Duodenal mucosa (tissue), 2 donors: ENCODE results near the gene DPPA5.
A peak's percentile ranks its signal among the peaks of the same experiment; 100 is the strongest.
"Not testable (repeated sequence)": the region's sequence is repeated elsewhere in the genome, so short reads cannot be mapped to it uniquely, and the experiment has no call there.

Experiments used
- H3K27ac ChIP-seq: one replicate; pipeline ENCODE4 v1.7.0; 2013; ENCODE audit warnings: low read depth, low read length
- H3K27me3 ChIP-seq, 2 donors: one replicate each; pipeline ENCODE4 v1.7.0; 2013; ENCODE audit warnings: low read length in 2 of 2, control low read depth in 1 of 2; ENCODE audit not compliant: insufficient read depth in 2 of 2, control insufficient read depth in 1 of 2
- H3K36me3 ChIP-seq, 2 donors: one replicate each; pipeline ENCODE4 v1.7.0; 2013; ENCODE audit warnings: low read length in 2 of 2, control low read depth in 1 of 2; ENCODE audit not compliant: insufficient read depth in 2 of 2, control insufficient read depth in 1 of 2
- H3K4me1 ChIP-seq, 2 donors: one replicate each; pipeline ENCODE4 v1.7.0; 2013; ENCODE audit warnings: low read length in 2 of 2, control low read depth in 1 of 2; ENCODE audit not compliant: insufficient read depth in 2 of 2, control insufficient read depth in 1 of 2
- H3K4me3 ChIP-seq, 2 donors: one replicate each; pipeline ENCODE4 v1.7.0; 2013; ENCODE audit warnings: low read length in 2 of 2, low read depth in 1 of 2
- H3K9ac ChIP-seq, 2 donors: one replicate each; pipeline ENCODE4 v1.7.0; 2013; ENCODE audit warnings: low read length in 2 of 2, low read depth in 1 of 2
- H3K9me3 ChIP-seq, 2 donors: one replicate each; pipeline ENCODE4 v1.7.0; 2013; ENCODE audit warnings: low read length in 2 of 2, control low read depth in 1 of 2; ENCODE audit not compliant: control insufficient read depth in 1 of 2

DPPA5 gene

DNA sequence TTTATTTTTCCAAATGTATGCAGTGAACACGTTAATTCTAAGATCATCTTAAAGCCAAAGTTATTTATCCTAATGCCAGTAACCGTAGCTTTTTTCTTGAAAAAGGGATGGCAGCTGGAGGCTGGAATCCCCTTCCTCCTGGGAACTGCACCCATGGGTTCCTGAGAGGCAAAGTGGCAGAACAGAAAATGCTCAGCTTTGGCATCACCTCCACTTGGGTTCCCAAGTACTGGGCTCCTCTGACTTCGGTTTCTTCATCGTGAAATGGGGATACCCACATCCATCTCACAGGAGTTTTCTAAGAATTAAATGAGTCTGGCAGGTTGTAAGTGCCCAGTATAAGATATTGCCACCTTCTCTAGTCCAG lies 34.3 kb upstream of the DPPA5 start:
- Histone ChIP-seq H3K4me1 (peaks cover 4 to 5% of the 10 kb centered on the region in 2 donors), H3K9me3 (no peaks in the 10 kb centered on the region), H3K27me3 (no peaks in the 10 kb centered on the region), H3K9ac (peak overlapping the region; percentile 70 to 85), H3K27ac (no peak overlapping the region), H3K4me3 (peak overlapping the region; percentile 82 to 86), H3K36me3 (no peaks in the 10 kb centered on the region)

- H3K4me1 ChIP-seq: no peaks in the 10 kb centered on the region
- no peak overlapping the region for H3K27ac ChIP-seq
- H3K4me3 ChIP-seq: no peak overlapping the region
- H3K36me3 ChIP-seq: no peaks in the 10 kb centered on the region
- H3K9me3 ChIP-seq: no peaks in the 10 kb centered on the region
- no peak overlapping the region for H3K9ac ChIP-seq
- H3K27me3 ChIP-seq: no peaks in the 10 kb centered on the region
Observed at GRCh38 chr6:73382462-73383113, 28.5 kb upstream of the DPPA5 start.

DNA sequence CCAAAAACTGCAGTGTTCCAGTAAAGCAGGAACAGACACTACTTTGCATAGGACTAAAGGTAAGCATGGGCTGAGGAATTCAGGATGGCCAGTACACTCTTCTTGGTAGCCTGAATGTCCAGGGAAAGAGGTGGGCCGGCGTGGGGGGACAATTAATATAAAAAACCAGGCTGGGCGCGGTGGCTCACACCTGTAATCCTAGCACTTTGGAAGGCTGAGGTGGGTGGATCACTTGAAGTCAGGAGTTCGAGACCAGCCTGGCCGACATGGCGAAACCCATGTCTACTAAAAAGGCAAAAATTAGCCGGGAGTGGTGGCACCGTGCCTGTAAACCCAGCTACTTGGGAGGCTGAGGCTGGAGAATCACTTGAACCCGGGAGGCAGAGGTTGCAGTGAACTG lies 27.5 kb upstream of the DPPA5 start:
- not testable (repeated sequence) for H3K36me3 ChIP-seq, H3K27ac ChIP-seq, H3K27me3 ChIP-seq, H3K9ac ChIP-seq, H3K4me3 ChIP-seq, H3K4me1 ChIP-seq, H3K9me3 ChIP-seq

GRCh38 chr6:73377225-73377624 lies 23.1 kb upstream of the DPPA5 start:
- no peaks in the 10 kb centered on the region for H3K27me3 ChIP-seq

GRCh38 chr6:73375216-73375615 lies 21.1 kb upstream of the DPPA5 start:
- Histone ChIP-seq H3K9me3 (peaks cover 0 to 9% of the 10 kb centered on the region in 2 donors), H3K27me3 (no peaks in the 10 kb centered on the region), H3K9ac (no peak overlapping the region), H3K27ac (no peak overlapping the region), H3K4me1 (no peaks in the 10 kb centered on the region), H3K36me3 (no peaks in the 10 kb centered on the region), H3K4me3 (no peak overlapping the region)

More at GRCh38 chr6:73377225-73377624, 23.1 kb upstream of the DPPA5 start:
- no peak overlapping the region for H3K9ac ChIP-seq
- H3K27ac ChIP-seq: no peak overlapping the region
- no peaks in the 10 kb centered on the region for H3K4me1 ChIP-seq
- H3K9me3 ChIP-seq: peaks cover 0 to 4% of the 10 kb centered on the region in 2 donors
- no peak overlapping the region for H3K4me3 ChIP-seq
- no peaks in the 10 kb centered on the region for H3K36me3 ChIP-seq

DNA sequence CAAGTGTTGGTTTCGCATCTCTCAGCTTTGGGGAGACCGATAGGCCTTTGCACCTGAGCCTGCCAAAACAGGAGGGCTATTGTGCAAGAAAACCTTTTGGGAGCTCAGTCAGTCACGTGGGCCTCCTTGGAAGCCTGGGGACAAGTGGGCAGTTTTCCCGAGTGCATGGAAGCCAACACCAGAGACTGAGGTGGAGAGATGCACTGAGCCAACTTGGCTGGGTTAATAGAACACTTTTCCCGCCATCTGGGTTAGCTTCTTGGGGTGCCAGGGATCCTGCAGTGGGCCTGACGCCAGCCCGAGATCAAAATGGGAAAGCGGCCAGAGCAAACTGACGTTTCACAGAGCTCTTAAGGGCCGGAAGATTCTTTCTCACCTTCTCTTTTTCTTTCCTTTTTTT lies 18.4 kb upstream of the DPPA5 start:
- Histone ChIP-seq H3K9me3 (peaks cover 0 to 9% of the 10 kb centered on the region in 2 donors), H3K9ac (no peak overlapping the region), H3K27ac (no peak overlapping the region), H3K4me3 (no peak overlapping the region), H3K27me3 (no peaks in the 10 kb centered on the region), H3K36me3 (no peaks in the 10 kb centered on the region), H3K4me1 (no peaks in the 10 kb centered on the region)

GRCh38 chr6:73371984-73372383 lies 17.9 kb upstream of the DPPA5 start:
- H3K9ac ChIP-seq: no peak overlapping the region
- H3K36me3 ChIP-seq: no peaks in the 10 kb centered on the region
- no peak overlapping the region for H3K4me3 ChIP-seq
- no peak overlapping the region for H3K27ac ChIP-seq
- H3K4me1 ChIP-seq: no peaks in the 10 kb centered on the region
- H3K9me3 ChIP-seq: peaks cover 0 to 9% of the 10 kb centered on the region in 2 donors
- no peaks in the 10 kb centered on the region for H3K27me3 ChIP-seq

DNA sequence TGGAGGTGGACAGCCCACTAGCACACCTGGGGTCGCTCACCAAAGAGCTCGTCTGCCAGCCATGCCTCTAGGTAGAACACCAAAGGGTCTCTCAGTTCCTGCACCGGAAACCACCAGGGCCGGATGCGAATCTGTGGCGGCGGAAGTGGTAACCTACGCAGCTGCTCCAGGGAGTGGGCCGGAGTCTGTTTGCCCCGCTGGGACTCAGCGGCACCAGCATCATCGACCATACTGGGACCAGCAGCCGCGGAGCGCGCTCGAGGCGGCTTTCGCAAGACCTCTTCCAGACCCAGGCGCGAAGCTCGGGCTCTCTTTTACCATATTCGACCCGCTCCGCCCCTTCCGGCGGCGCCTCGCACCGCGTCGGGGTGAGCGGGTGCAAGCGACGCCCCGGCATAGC lies 15.5 kb upstream of the DPPA5 start, which contains the start of gene OOEP:
Gene OOEP, minus strand, starts transcription at position 335 of the 400 bp plus-strand sequence. Its CDS starts 105 bp downstream, at position 230.
- Histone ChIP-seq H3K9me3 (peaks cover 0 to 9% of the 10 kb centered on the region in 2 donors), H3K4me1 (no peaks in the 10 kb centered on the region)

DNA sequence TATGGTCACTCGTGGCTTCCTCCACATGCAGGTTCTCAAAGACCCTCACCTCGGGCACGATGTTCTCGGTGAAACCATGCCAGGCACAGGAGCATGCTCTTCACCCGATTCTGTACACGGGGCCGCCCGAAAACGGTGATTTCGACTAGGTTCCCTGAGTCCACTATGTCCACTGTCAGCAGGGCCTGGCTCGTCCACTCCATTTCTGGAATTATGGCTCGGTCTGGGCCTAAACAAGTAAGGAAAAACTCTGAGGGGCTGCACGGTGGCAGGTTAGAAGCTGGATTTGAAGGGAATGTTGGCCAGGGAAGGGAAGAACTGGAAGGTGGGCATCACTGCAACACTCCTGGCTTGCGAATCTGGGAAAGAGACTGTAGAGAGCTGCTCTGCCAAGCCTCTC lies 15.1 kb upstream of the DPPA5 start:
- no peak overlapping the region for H3K27ac ChIP-seq
- peaks cover 0 to 9% of the 10 kb centered on the region in 2 donors for H3K9me3 ChIP-seq
- no peak overlapping the region for H3K9ac ChIP-seq
- no peaks in the 10 kb centered on the region for H3K4me1 ChIP-seq
- no peaks in the 10 kb centered on the region for H3K36me3 ChIP-seq
- H3K4me3 ChIP-seq: no peak overlapping the region
- H3K27me3 ChIP-seq: no peaks in the 10 kb centered on the region

More for the DNA sequence above, 15.5 kb upstream of the DPPA5 start, which contains the start of gene OOEP:
- no peak within 1 kb of the TSS for H3K9ac ChIP-seq
- no peak within 1 kb of the TSS for H3K27ac ChIP-seq
- no peaks in the 10 kb centered on the region for H3K36me3 ChIP-seq
- no peak within 1 kb of the TSS for H3K4me3 ChIP-seq
- H3K27me3 ChIP-seq: no peaks in the 10 kb centered on the region

DNA sequence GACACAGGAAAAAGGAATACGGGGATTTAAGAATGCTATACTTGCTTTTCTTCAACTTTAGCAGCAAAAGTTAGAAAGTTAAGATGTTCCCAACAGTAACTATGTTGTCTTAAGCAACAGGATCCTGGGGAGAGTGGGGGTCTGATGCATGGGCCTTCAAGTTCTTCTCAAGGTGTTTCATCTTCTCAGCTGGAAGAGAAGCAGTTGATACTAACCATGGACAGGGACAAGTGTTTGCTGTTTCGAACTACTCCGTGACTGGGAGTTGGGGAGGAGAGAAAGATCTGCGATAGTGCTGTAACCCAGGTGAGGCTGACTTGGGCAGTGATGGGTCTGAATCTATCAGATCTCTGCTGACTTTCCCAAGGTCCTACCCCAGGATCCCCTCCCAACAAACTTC lies 14.6 kb upstream of the DPPA5 start:
- Histone ChIP-seq H3K27ac (no peak overlapping the region), H3K36me3 (no peaks in the 10 kb centered on the region), H3K4me1 (no peaks in the 10 kb centered on the region), H3K4me3 (no peak overlapping the region), H3K27me3 (no peaks in the 10 kb centered on the region), H3K9ac (no peak overlapping the region), H3K9me3 (peaks cover 0 to 9% of the 10 kb centered on the region in 2 donors)
